ENCODE measurements around the gene ELMO1. TPM values are rescaled to one million over a fixed set of nuclear protein-coding genes. Genes with fewer than 3 reads are reported as not detected.

ELMO1 gene
- total RNA-seq, 2 experiments from 2014 or later: 65.2 to 67.7 TPM

DNA sequence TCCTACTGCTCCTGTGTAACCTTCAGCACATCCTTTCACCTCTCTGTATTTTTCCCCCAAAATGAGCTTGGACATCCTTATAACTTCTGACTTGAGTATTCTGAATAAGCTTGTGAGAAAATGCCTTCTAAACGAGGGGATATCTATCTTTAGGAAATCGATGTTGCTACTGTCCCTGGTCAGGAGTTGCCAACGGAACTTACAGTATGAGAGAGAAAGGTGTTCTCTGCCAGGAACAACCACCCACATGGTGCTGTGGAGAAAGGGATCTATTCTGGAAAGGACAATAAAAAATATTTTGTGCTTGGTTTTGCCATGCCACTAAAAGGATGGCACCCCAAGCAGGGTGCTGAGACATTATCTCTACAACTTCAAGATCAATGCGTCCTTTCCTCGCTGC, 537.8 kb downstream of the ELMO1 start:
- ChIA-PET POLR2A (no interaction called here), CTCF (interaction anchor here (0.5 kb wide), 1 partner anchor 73 kb away, joined by 3 read pairs; no protein-coding TSS in a partner anchor)

GRCh38 chr7:36910401-36910800, 538.3 kb downstream of the ELMO1 start:
- POLR2A ChIA-PET: no interaction called here

DNA sequence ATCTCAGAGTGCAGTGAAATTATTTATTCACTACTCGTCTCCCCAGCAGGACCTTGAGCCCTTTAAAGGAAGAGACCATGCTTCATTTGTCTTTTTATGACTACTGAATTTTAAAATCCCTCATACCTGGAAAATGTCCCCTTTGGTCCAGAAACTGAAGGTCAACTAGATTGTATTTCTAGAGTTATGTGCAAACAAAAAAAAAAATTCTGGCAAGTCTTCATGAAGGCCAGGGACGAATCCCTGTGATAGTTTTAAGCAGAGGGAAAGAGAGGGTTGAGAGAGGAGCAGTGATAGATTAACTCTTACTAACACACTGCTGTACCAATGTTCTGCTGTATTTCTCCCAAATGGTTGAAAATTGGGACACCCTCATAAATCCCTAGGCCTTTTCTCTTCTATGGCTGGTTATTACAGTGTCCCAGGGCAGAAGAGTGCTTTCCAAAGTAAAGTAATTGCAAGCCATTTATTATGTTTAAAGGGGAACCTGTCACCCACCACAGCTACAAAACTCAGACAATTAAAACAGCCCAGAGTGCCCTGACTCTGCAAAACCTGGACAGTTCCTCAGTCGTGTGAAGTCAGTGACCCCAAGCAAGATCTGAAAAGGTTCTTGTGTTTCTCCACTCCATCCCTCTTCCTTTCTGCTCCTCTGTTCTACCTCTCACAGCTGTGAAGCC, 541.6 kb downstream of the ELMO1 start:
- CTCF ChIA-PET: no interaction called here

More at GRCh38 chr7:36910401-36910800, 538.3 kb downstream of the ELMO1 start:
- CTCF ChIA-PET: no interaction called here

GRCh38 chr7:36906448-36906847, 542.2 kb downstream of the ELMO1 start:
- POLR2A ChIA-PET: no interaction called here
- CTCF ChIA-PET: interaction anchor here (0.6 kb wide), 1 partner anchor 428 kb away, joined by 3 read pairs; no protein-coding TSS in a partner anchor

More for the DNA sequence above, 541.6 kb downstream of the ELMO1 start:
- POLR2A ChIA-PET: no interaction called here

GRCh38 chr7:36905841-36906240, 542.8 kb downstream of the ELMO1 start:
- ChIA-PET CTCF (no interaction called here), POLR2A (no interaction called here)

GRCh38 chr7:36904802-36905201, 543.9 kb downstream of the ELMO1 start:
- ChIA-PET POLR2A (interaction anchor here (0.5 kb wide), 1 partner anchor 1272 kb away, joined by 5 read pairs; no protein-coding TSS in a partner anchor), CTCF (no interaction called here)

DNA sequence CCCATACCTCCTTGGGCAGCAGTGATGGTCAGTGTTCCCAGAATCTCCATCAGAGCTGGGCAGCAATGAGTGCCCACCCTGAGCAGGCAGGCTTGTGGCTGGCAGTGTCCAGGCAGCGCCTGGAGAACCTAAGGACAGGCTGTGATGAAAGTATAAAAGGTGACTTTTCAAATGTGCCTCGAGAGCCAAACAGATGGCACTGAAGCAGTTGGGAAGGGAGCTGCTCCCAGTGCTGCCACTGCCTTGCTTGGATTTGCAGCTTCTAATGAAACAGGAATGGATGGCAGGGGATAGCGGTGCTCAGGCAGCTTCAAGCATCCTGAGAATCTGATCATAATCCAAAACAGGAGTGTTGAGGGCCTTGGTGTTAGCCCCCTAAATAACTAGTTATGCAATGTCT, 544.6 kb downstream of the ELMO1 start:
- ChIA-PET CTCF (no interaction called here), POLR2A (no interaction called here)

DNA sequence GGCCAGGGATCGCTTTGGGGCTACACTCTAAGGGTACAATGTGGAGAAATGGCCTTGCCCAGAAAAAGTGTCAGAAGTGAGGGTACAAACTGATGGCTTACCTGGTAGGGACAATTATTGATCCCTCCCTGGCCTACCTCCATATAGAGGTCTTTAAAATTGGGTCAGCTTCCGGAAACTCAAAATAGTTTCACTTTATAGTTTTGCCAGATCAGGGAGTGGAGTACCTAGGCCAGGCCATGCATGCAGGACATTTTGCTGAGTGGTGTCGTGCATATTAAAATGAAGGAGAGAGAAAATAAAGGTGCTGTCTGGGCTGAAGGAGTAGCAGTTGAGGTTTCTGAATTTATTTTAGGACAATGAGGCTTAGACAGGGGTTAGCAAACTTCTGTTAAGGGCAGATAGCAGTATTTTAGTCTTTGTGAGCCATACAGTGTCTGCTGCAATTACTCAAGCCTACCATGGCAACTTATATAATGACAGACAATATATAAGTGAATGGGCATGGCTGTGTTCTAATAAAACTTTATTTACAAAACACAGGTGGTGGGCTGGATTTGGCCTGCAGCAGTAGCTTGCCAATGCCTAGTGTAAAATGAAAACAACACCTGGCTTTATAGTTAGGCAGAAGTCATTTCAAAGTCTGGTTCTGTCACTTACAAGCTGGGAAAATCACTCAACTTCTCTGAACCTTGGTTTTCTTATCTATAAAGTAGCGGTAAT, 547.5 kb downstream of the ELMO1 start:
- CTCF ChIA-PET: no interaction called here

GRCh38 chr7:36898186-36898585, 550.5 kb downstream of the ELMO1 start:
- ChIA-PET CTCF (no interaction called here), POLR2A (no interaction called here)

More for the DNA sequence above, 547.5 kb downstream of the ELMO1 start:
- POLR2A ChIA-PET: no interaction called here

DNA sequence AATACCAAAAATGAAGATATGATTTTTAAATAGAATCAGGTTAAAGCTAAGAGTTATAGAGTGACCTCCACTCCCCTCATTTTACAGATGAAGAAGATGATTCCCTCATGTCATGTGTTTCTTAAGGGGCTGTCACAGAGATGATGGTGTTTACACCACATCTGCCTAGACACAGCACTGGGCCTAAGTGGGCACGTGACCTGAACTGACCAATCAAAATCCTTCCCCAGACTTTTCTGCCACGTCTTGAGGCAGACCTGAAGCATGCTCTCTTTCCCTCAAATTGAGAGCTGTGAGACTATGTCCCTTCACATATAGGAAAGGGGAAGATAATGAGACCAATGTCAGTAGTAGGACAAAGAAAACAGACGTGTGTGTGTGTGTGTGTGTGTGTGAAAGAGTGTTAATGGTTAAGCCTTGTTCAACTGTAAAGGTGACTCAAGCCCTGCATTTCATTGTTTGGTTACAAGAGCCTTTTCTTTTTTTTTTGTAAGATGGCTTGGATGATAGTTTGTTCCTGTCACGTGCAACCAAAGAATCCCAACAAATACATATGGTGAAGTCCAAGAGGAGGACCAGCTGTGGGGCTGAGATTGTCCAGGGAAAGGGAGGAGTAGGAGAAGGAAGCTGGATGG, 551.6 kb downstream of the ELMO1 start:
- ChIA-PET CTCF (no interaction called here), POLR2A (no interaction called here)

DNA sequence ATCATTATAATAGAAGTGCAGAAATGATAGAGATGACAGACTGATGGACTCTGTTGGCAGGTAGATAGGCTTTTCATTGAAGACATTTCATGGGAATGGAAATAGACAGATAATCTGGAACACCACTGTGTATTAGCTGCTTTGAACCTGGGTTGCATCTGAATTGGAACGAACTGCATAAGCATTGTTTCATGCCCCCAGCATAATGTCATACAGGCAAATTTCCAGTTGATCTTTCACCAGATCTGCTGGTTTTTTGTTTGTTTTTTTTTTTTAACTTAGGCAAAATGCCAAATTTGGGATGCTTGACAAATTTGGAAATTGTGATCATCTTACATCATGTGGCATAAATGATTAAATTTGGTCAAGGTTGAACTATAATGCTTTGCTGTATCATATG, 552.2 kb downstream of the ELMO1 start:
- CTCF ChIA-PET: no interaction called here
- POLR2A ChIA-PET: no interaction called here

- ChIA-PET POLR2A (no interaction called here), CTCF (no interaction called here)
Measured at GRCh38 chr7:36895192-36895591, 553.5 kb downstream of the ELMO1 start.

DNA sequence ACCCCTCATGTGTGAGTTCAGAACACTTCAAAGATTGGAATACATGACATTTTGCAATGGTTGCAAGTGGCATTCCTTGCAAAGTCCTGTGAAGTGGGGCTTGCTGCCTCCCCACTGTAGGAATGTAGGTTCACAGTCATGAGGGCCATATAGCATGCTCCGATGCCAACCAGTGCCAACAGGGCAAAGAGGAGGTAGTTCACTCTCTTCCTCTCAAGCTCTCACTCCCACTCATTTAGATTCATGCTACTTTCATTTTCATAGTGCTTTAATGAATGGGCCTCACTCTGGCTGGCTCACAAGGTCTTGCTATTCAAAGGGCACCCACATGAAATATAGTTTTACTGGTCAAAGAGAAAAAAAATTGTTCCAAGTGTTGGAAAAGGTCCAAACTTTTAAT, 554.5 kb downstream of the ELMO1 start:
- ChIA-PET CTCF (no interaction called here), POLR2A (no interaction called here)

DNA sequence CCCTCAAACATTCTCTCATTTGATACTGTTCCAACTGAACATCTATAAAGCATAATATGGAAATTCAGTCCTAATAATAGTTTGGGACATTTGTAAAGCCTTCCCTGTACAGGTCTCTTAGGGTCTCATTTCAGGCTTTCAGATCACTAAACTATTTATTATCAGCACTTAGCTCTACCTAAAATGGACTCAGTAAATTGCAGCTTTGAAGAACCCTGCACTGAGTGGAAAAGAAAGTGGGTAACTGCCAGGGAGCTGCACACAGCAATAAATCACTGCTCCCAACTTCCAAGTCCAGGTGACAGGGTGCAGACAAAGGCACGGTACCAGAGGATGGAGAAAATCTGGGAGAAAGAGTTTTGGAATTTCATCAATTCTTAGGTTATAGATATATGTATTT, 559.5 kb downstream of the ELMO1 start:
- ChIA-PET CTCF (no interaction called here), POLR2A (no interaction called here)

GRCh38 chr7:36887969-36888368, 560.7 kb downstream of the ELMO1 start:
- CTCF ChIA-PET: no interaction called here
- POLR2A ChIA-PET: no interaction called here

- CTCF ChIA-PET: no interaction called here
- POLR2A ChIA-PET: no interaction called here
Measured at GRCh38 chr7:36887233-36887632, 561.4 kb downstream of the ELMO1 start.

DNA sequence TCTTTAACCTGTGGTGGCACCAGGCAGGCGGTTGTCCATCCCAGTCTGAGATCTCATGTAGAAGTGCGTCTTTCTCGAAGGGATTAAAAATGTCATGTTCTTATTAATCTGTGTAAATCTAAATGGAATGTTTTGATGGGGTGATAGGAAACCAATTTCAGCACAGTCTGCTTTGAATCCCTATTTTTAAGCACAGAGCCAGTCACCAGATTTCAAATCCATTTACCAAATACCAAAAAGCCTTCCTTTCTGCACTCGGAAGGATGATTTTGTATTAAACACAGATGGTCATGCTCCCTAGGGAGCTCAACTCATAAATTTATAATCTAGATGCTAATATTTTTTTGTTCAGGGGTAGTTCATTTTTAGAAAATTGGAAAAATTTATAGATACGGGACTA, 563.8 kb downstream of the ELMO1 start:
- POLR2A ChIA-PET: no interaction called here
- CTCF ChIA-PET: no interaction called here

- POLR2A ChIA-PET: no interaction called here
- CTCF ChIA-PET: no interaction called here
Measured at GRCh38 chr7:36884351-36884750, 564.3 kb downstream of the ELMO1 start.

DNA sequence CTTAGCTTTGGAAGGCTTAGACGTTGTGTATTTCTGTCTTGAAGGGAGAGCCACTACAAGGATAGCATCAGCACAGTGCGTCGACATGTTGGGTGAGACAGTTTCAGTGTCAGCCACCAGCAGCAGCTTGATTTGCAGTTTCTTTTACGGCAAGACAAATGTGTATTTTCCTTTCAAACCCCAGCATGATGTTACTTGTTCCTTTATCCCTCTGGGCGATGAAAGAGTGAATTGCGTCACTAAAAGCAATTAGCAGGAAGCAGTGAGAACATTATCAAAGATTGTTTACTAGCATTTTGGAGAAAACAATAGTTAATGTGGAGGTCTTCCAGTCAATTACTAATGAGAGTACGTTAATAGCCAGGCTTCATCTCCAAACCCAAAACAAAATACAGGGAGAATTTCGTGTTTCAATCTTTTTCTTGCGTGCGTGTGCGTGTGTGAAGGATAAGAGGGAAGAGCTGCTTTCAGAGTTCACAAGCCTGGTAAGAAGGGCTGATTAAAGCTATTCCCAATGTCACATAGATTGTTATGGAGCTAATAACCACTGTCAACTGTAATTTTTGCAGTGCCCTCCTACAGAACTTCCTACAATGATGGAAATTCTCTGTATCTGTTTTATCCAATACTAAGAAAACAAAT, 567.3 kb downstream of the ELMO1 start:
- POLR2A ChIA-PET: no interaction called here
- CTCF ChIA-PET: interaction anchor here (0.6 to 1.1 kb wide), 2 partner anchors 155 to 315 kb away, joined by 3 read pairs; no protein-coding TSS in a partner anchor

DNA sequence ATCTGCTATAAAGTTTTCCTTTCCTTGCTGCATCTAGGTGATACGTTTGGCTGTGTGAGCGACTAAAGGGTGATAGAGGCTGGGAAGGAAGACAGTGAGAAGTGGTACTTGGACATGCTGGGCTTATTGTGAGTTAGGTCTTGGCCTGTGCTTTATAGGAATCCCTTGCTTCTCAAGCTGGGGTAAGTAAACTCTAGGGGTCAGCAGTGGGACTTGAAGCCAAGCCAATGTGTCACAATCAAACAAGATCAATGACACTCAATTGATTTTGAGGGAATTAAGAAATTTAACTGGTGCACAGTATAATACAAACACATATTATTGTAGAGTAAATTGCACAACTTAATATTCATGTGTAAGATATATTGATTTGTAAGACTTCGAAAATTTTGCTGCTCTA, 568.6 kb downstream of the ELMO1 start:
- CTCF ChIA-PET: no interaction called here
- POLR2A ChIA-PET: no interaction called here

GRCh38 chr7:36879021-36879420, 569.6 kb downstream of the ELMO1 start:
- ChIA-PET POLR2A (no interaction called here), CTCF (no interaction called here)

Measured in activated CD8-positive, alpha-beta memory T cell treated with anti-CD3 and anti-CD28 coated beads for 36 hours (primary cell).